Measurements from ENCODE around the gene CRABP1.

GRCh38 chr15:78302579-78303312, 37.4 kb upstream of the CRABP1 start:
- TF ChIP-seq CTCF (IDR thresholded peaks at IDR 0.05), result no peak
- TF ChIP-seq POLR2A (IDR thresholded peaks at IDR 0.05), result no peak

All from lower leg skin (tissue), 3 donors.